SK-N-MC (cell line): ENCODE data around the gene MYO1F.

Experiments used
- EZH2 ChIP-seq: fragments of 200-600 bp; sonication (generic); IDR thresholded peaks from one replicate; pipeline ENCODE4 v1.6.1; 2017; ENCODE audit warnings: antibody characterized with exemption
- POLR2AphosphoS5 ChIP-seq: IDR thresholded peaks from 2 replicates; pipeline ENCODE4 v1.6.1; 2012; ENCODE audit warnings: mild to moderate bottlenecking, low read depth, low read length, borderline replicate concordance

- TF ChIP-seq POLR2AphosphoS5 (no peak), EZH2 (no peak)
Measured at GRCh38 chr19:8584965-8585893, 8.0 kb upstream of the MYO1F start.
